Coronary artery (tissue), 2 donors: ENCODE data around the gene GNLY.
A peak's percentile ranks its signal among the peaks of the same experiment; 100 is the strongest.
"Not testable (repeated sequence)": the region's sequence is repeated elsewhere in the genome, so short reads cannot be mapped to it uniquely, and the experiment has no call there.

Source experiments
- DNase-seq: peaks from one replicate; pipeline ENCODE4 v3.0.0-alpha.2; 2017; ENCODE audit warnings: low spot score
- H3K27ac ChIP-seq, 2 donors: fragments of 200-600 bp; sonication (generic); one replicate each; pipeline ENCODE4 v1.5.1; 2016 to 2019
- H3K4me3 ChIP-seq: fragments of 200-600 bp; sonication (generic); 2 replicates; pipeline ENCODE4 v1.5.1; 2016; ENCODE audit warnings: mild to moderate bottlenecking, moderate library complexity
- TF ChIP-seq, protein P1 (sequence below): fragments of 200-600 bp; sonication (generic); IDR thresholded peaks from one replicate; pipeline ENCODE4 v1.5.1; 2019; ENCODE audit warnings: antibody characterized with exemption

The GNLY gene

DNA sequence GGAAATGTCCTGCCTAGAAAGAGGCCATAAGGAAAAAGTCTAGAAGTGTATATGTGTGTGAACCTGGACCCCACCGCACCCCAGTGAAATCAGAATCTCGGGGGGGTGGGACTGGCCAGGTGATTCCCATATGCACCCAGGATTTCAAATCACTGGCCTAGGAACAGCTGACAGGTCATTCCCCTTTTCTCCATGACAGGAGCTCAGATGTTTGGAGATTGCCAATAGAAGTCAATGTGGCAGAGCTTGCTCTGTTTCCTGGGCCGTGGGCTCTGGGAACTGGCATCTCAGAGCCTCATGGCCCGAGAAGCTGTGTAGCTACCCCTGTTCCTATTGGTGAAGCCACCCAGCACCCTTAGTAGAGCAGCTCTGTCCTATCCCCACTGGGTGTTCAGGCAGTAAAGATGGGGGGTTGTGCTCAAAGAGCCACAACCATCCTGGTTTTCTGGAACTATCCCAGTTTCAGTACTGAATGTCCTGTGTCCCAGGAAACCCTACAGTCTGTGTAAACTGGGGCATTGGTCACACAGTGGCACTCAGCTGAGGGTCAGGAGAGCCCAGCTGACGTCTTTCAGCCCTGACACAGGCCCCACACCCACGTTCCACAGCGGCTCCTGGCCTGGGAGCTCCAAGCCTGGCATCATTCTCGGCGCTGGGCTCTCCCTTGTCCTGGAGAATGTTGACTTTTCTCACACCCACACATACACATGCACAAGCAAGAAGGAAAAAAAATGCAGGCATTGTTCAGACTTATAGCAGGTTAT is 18.9 kb downstream of the GNLY start:
- H3K27ac ChIP-seq = peak overlapping the region; percentile 61 to 84
- no peak for DNase-seq
- TF ChIP-seq, protein P1, sequence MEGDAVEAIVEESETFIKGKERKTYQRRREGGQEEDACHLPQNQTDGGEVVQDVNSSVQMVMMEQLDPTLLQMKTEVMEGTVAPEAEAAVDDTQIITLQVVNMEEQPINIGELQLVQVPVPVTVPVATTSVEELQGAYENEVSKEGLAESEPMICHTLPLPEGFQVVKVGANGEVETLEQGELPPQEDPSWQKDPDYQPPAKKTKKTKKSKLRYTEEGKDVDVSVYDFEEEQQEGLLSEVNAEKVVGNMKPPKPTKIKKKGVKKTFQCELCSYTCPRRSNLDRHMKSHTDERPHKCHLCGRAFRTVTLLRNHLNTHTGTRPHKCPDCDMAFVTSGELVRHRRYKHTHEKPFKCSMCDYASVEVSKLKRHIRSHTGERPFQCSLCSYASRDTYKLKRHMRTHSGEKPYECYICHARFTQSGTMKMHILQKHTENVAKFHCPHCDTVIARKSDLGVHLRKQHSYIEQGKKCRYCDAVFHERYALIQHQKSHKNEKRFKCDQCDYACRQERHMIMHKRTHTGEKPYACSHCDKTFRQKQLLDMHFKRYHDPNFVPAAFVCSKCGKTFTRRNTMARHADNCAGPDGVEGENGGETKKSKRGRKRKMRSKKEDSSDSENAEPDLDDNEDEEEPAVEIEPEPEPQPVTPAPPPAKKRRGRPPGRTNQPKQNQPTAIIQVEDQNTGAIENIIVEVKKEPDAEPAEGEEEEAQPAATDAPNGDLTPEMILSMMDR = no peak
- H3K4me3 ChIP-seq = no peak overlapping the region

- H3K4me3 ChIP-seq = no peak overlapping the region
- TF ChIP-seq, protein P1 = no peak
- peak overlapping the region; percentile 61 to 84 for H3K27ac ChIP-seq
- DNase-seq = no peak
These were observed 19.7 kb downstream of the GNLY start for GRCh38 chr2:85713836-85714235.

GRCh38 chr2:85714421-85714820 is 20.3 kb downstream of the GNLY start:
- H3K27ac ChIP-seq = peak overlapping the region in 1 of 2 donors; percentile 84
- not testable (repeated sequence) for DNase-seq, H3K4me3 ChIP-seq

DNA sequence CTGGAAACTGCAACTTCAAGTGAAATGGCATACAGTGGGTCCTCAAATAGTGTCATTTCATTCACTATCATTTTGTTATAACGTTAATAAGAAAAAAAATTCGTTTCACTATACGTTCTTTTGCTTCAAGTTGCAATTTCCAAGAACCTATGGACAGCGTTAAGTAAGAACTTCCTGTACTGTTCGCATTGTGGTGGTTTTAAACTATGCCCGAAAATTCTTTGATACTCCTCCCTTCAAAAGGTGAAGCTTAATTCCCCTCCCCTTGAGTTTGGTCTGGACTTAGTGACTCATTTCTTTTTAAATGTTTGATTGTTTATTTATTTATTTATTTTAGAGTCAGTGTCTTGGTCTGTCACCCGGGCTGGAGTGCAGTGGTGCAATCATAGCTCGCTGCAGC is 20.7 kb downstream of the GNLY start:
- TF ChIP-seq, protein P1 = no peak
- no peak overlapping the region for H3K27ac ChIP-seq

GRCh38 chr2:85716346-85716914 is 22.3 kb downstream of the GNLY start:
- TF ChIP-seq, protein P1 = no peak
- peak; percentile 69 for DNase-seq

More for the DNA sequence above, 20.7 kb downstream of the GNLY start:
- no peak overlapping the region for H3K4me3 ChIP-seq
- DNase-seq = no peak

DNA sequence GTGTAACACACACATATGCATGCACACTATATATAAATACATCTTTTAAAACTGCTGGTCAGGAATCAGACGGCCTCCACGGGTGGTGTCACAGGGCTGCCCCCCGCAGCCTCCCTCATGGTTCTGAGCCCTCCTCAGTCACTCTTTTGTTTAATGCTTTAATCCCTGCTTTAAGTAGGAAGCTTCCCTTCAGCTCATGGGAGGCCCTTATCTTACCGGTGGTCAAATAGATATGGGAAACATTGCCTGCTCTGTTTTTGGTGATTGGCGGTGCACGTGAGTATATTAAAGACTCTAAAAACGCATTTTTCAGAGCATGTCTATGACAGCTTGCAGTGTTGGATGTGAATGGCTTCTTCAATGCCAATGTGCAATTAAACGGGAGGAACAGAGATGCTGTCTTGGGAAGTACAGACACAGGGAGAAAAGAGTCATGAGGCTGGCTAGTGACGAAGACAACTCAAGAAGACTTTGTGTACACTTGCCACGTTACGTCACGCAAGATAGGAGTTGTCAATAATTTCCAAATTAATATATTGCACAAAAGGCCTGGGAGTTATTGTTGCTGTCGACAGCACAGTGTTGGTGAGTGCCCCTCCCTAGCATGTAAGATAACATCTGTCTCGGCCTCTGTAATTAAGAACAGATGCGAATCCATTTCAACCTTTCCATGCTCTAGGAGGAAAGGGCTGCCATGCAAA is 23.3 kb downstream of the GNLY start:
- DNase-seq = peak; percentile 54
- no peak overlapping the region for H3K27ac ChIP-seq
- TF ChIP-seq, protein P1 = no peak

More at GRCh38 chr2:85716346-85716914, 22.3 kb downstream of the GNLY start:
- no peak overlapping the region for H3K27ac ChIP-seq
- H3K4me3 ChIP-seq = no peak overlapping the region

DNA sequence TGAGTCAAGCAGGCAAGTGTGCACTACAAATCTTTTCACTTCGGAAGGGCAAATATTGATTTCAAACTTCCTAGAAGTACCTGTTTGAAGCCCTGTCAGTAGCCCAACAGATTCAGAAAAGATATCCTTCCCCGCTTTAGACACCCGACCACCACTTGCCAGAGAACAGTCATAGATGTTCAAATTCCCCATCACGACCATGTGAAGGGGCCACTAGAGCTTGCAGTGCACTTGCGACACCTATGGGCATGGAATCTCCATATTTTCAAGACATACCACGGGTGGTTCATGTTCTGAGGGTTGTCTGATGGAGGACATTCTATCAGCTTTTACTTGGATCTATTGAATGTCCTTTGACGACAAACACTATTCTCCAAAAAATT is 23.8 kb downstream of the GNLY start:
- TF ChIP-seq, protein P1 = no peak
- peak; percentile 61 for DNase-seq
- no peak overlapping the region for H3K4me3 ChIP-seq
- no peak overlapping the region for H3K27ac ChIP-seq

More for the DNA sequence above, 23.3 kb downstream of the GNLY start:
- H3K4me3 ChIP-seq = no peak overlapping the region
